ENCODE data around the gene IPMK.
A peak's percentile ranks its signal among the peaks of the same experiment; 100 is the strongest.

IPMK gene

GRCh38 chr10:58291538-58292174, 24.0 kb upstream of the IPMK start:
- TF ChIP-seq CTCF (IDR thresholded peaks at IDR 0.05; ENCODE audit: low read depth, low read length) (peak; percentile 59), POLR2A (IDR thresholded peaks at IDR 0.05; ENCODE audit: extremely low read depth, insufficient read length) (no peak), MYC (IDR thresholded peaks at IDR 0.05; ENCODE audit: low read depth, low read length) (no peak), MAX (IDR thresholded peaks at IDR 0.05; ENCODE audit: low read depth, low read length) (no peak)
- H3K4me3 ChIP-seq (ENCODE audit: low read depth, low read length): no peak overlapping the region
- peak; percentile 70 for DNase-seq (ENCODE audit: low read depth)

- DNase-seq (ENCODE audit: low read depth): peak; percentile 64
- no peak overlapping the region for H3K4me3 ChIP-seq (ENCODE audit: low read depth, low read length)
These were observed 14.9 kb upstream of the IPMK start for GRCh38 chr10:58282615-58283014.

GRCh38 chr10:58281092-58281752, 13.5 kb upstream of the IPMK start:
- H3K4me3 ChIP-seq (ENCODE audit: low read depth, low read length): no peak overlapping the region
- no peak for DNase-seq (ENCODE audit: low read depth)
- TF ChIP-seq POLR2A (IDR thresholded peaks at IDR 0.05; ENCODE audit: extremely low read depth, insufficient read length) (no peak), MYC (IDR thresholded peaks at IDR 0.05; ENCODE audit: low read depth, low read length) (no peak), CTCF (IDR thresholded peaks at IDR 0.05; ENCODE audit: low read depth, low read length) (no peak), MAX (IDR thresholded peaks at IDR 0.05; ENCODE audit: low read depth, low read length) (no peak)

More at GRCh38 chr10:58282615-58283014, 14.9 kb upstream of the IPMK start:
- TF ChIP-seq MAX (IDR thresholded peaks at IDR 0.05; ENCODE audit: low read depth, low read length) (no peak), POLR2A (IDR thresholded peaks at IDR 0.05; ENCODE audit: extremely low read depth, insufficient read length) (no peak), MYC (IDR thresholded peaks at IDR 0.05; ENCODE audit: low read depth, low read length) (no peak), CTCF (IDR thresholded peaks at IDR 0.05; ENCODE audit: low read depth, low read length) (no peak)

- TF ChIP-seq POLR2A (IDR thresholded peaks at IDR 0.05; ENCODE audit: extremely low read depth, insufficient read length) (no peak), MAX (IDR thresholded peaks at IDR 0.05; ENCODE audit: low read depth, low read length) (no peak), MYC (IDR thresholded peaks at IDR 0.05; ENCODE audit: low read depth, low read length) (no peak), CTCF (IDR thresholded peaks at IDR 0.05; ENCODE audit: low read depth, low read length) (no peak)
- no peak for DNase-seq (ENCODE audit: low read depth)
- H3K4me3 ChIP-seq (ENCODE audit: low read depth, low read length): no peak overlapping the region
These were observed 12.8 kb upstream of the IPMK start for GRCh38 chr10:58280477-58280876.

GRCh38 chr10:58278962-58279307, 11.2 kb upstream of the IPMK start:
- no peak for DNase-seq (ENCODE audit: low read depth)
- no peak overlapping the region for H3K4me3 ChIP-seq (ENCODE audit: low read depth, low read length)
- TF ChIP-seq MYC (IDR thresholded peaks at IDR 0.05; ENCODE audit: low read depth, low read length): no peak
- no peak for TF ChIP-seq MAX (IDR thresholded peaks at IDR 0.05; ENCODE audit: low read depth, low read length)

GRCh38 chr10:58278274-58278961, 10.7 kb upstream of the IPMK start:
- TF ChIP-seq CTCF (IDR thresholded peaks at IDR 0.05; ENCODE audit: low read depth, low read length) (no peak), MAX (IDR thresholded peaks at IDR 0.05; ENCODE audit: low read depth, low read length) (0 out of 2 replicates have a peak, but pooled peaks have one; percentile 40), POLR2A (IDR thresholded peaks at IDR 0.05; ENCODE audit: extremely low read depth, insufficient read length) (no peak)
- H3K4me3 ChIP-seq (ENCODE audit: low read depth, low read length): no peak overlapping the region
- DNase-seq (ENCODE audit: low read depth): peak; percentile 72

All from NB4 (cell line).